Endothelial cell of umbilical vein (primary cell): ENCODE data around the gene SF3B1. TPM values are rescaled to one million over a fixed set of nuclear protein-coding genes. Genes with fewer than 3 reads are reported as not detected.

ENCODE experiments used
- BruUV-seq: library from RNA; stranded (reverse); fragments of 400-500 nt; replicated peaks from 2 replicates; lab custom pipeline; 2021; lab: Mats Ljungman, UMichigan
- CTCF ChIA-PET: fragments of 300-600, 350-600 bp; sonication (Branson Sonifier 250); formaldehyde crosslinking; loops from one replicate; lab custom pipeline; 2021; ENCODE audit warnings: antibody characterized with exemption, inconsistent platforms; lab: Charles Lee
- POLR2A ChIA-PET: fragments of 300-600, 350-600 bp; sonication (Branson Sonifier 250); formaldehyde crosslinking; loops from one replicate; lab custom pipeline; 2021; ENCODE audit warnings: antibody characterized with exemption, inconsistent platforms; lab: Charles Lee
- DNase-seq: peaks from one replicate; pipeline ENCODE4 v3.0.0-alpha.2; 2011; ENCODE audit warnings: low read depth, low spot score
- FAIRE-seq: peaks from 2 replicates; lab custom pipeline; 2011; peaks lifted over from hg19 to GRCh38; lab: Jason Lieb, UNC
- H2AFZ ChIP-seq: 2 replicates; pipeline ENCODE4 v1.6.0; 2012; ENCODE audit warnings: low read depth, low read length, control low read depth, inconsistent platforms
- H3K27ac ChIP-seq: 2 replicates; pipeline ENCODE4 v1.5.1; 2011; ENCODE audit warnings: low read depth, mild to moderate bottlenecking, control low read depth, low read length, moderate library complexity; ENCODE audit not compliant: insufficient read depth
- H3K27me3 ChIP-seq, 2 experiments: 2 replicates each; pipeline versions ENCODE4 v1.6.0 to v1.6.1; 2011; ENCODE audit warnings: low read length in 2 of 2, mixed read lengths in 1 of 2; ENCODE audit not compliant: control insufficient read depth in 2 of 2, insufficient read depth in 2 of 2
- H3K36me3 ChIP-seq, 2 experiments: 2 replicates in 1 of 2; 3 replicates in 1 of 2; pipeline ENCODE4 v1.5.1; 2011; ENCODE audit warnings: low read length in 2 of 2, mild to moderate bottlenecking in 1 of 2, moderate library complexity in 1 of 2; ENCODE audit not compliant: control insufficient read depth in 2 of 2, insufficient read depth in 2 of 2; ENCODE audit errors: extremely low read depth in 1 of 2
- H3K4me1 ChIP-seq: 3 replicates; pipeline ENCODE4 v1.5.1; 2011; ENCODE audit warnings: mild to moderate bottlenecking, low read length; ENCODE audit not compliant: control insufficient read depth, insufficient read depth; ENCODE audit errors: extremely low read depth
- H3K4me2 ChIP-seq: 2 replicates; pipeline ENCODE4 v1.6.1; 2011; ENCODE audit warnings: low read length, control low read depth, mixed read lengths; ENCODE audit not compliant: insufficient read depth
- H3K4me3 ChIP-seq, 3 experiments: fragments of 200-600 bp in 1 of 3; sonication (generic), shearing (Covaris generic) in 1 of 3; replicated peaks in 1 of 3; 2 replicates each; pipeline ENCODE4 v1.5.1; 2011 to 2016; ENCODE audit warnings: control low read depth in 3 of 3, low read length in 3 of 3, mild to moderate bottlenecking in 2 of 3, inconsistent platforms in 1 of 3, low read depth in 1 of 3, moderate library complexity in 1 of 3; ENCODE audit not compliant: insufficient read depth in 1 of 3
- H3K79me2 ChIP-seq: 2 replicates; pipeline ENCODE4 v1.6.0; 2012; ENCODE audit warnings: low read length, inconsistent platforms; ENCODE audit not compliant: control insufficient read depth, insufficient read depth
- H3K9ac ChIP-seq: replicated peaks from 2 replicates; pipeline ENCODE3; 2011; ENCODE audit warnings: low read length, control low read depth; ENCODE audit not compliant: insufficient read depth; ENCODE audit errors: extremely low read depth
- H3K9me1 ChIP-seq: replicated peaks from 3 replicates; pipeline ENCODE4 v1.6.0; 2011; ENCODE audit warnings: mild to moderate bottlenecking, low read length; ENCODE audit not compliant: control insufficient read depth, insufficient read depth; ENCODE audit errors: extremely low read depth
- H3K9me3 ChIP-seq: replicated peaks from 2 replicates; pipeline ENCODE4 v1.5.1; 2012; ENCODE audit warnings: low read length, inconsistent platforms; ENCODE audit not compliant: control insufficient read depth, insufficient read depth
- H4K20me1 ChIP-seq: replicated peaks from 2 replicates; pipeline ENCODE3; 2011; ENCODE audit warnings: mild to moderate bottlenecking, low read length; ENCODE audit not compliant: control insufficient read depth, insufficient read depth; ENCODE audit errors: extremely low read depth
- EZH2 ChIP-seq: IDR thresholded peaks from 2 replicates; pipeline ENCODE4 v1.6.1; 2012; ENCODE audit warnings: borderline replicate concordance, low read depth, mild to moderate bottlenecking, moderate library complexity, low read length, inconsistent platforms; ENCODE audit not compliant: severe bottlenecking
- FOS ChIP-seq: IDR thresholded peaks from 2 replicates; pipeline ENCODE4 v1.6.1; 2011; ENCODE audit warnings: mild to moderate bottlenecking, low read length, moderate library complexity, borderline replicate concordance; ENCODE audit not compliant: insufficient read depth
- GATA2 ChIP-seq: IDR thresholded peaks from 2 replicates; pipeline ENCODE4 v1.7.0; 2011; ENCODE audit warnings: low read depth, mild to moderate bottlenecking, moderate library complexity, mixed read lengths, low read length; ENCODE audit not compliant: insufficient read length, insufficient read depth
- JUN ChIP-seq: IDR thresholded peaks from 2 replicates; pipeline ENCODE4 v1.6.1; 2011; ENCODE audit warnings: borderline replicate concordance, low read depth; ENCODE audit not compliant: insufficient read length, insufficient read depth
- MYC ChIP-seq: IDR thresholded peaks from one replicate; pipeline ENCODE4 v1.6.1; 2011; ENCODE audit warnings: mild to moderate bottlenecking, low read depth, low read length
- POLR2A ChIP-seq: IDR thresholded peaks from 2 replicates; pipeline ENCODE4 v1.6.1; 2012; ENCODE audit warnings: low read depth, mild to moderate bottlenecking, control low read depth, low read length
- POLR2AphosphoS5 ChIP-seq: IDR thresholded peaks from 2 replicates; pipeline ENCODE4 v1.6.1; 2012; ENCODE audit warnings: low read depth, mild to moderate bottlenecking, control low read depth, low read length, moderate library complexity; ENCODE audit not compliant: insufficient read depth
- dilution Hi-C: fragments of 300-500 bp; cut with MboI; formaldehyde crosslinking; loops from one replicate; pipeline ENCODE4 v1.15.0; 2019; ENCODE audit warnings: low sequenced_read_pairs; ENCODE audit not compliant: extremely low pct_ligation_motif_present
- intact Hi-C: fragments of 100-400 bp; cut with micrococcal nuclease; formaldehyde crosslinking; loops from one replicate; pipeline ENCODE4 v1.10.0; 2022
- polyA plus RNA-seq, 4 experiments: library from polyadenylated mRNA; depleted of rRNA in 3 of 4; stranded (reverse) in 3 of 4; unstranded in 1 of 4; fragments of >200 nt; gene quantifications; 2 replicates each; pipeline versions ENCODE4 v1.2.1 to v1.2.3, GENCODE V29; 2011 to 2012; ENCODE audit warnings: missing spikeins in 1 of 4
- total RNA-seq: library from RNA; stranded (reverse); gene quantifications from 2 replicates; pipeline ENCODE4 v1.2.3, GENCODE V29; 2021
- TF ChIP-seq, protein P1 (sequence below), 2 donors: IDR thresholded peaks; 1 replicate in 1 of 2; 2 replicates in 1 of 2; pipeline ENCODE4 v1.5.1; 2011; ENCODE audit warnings: low read length in 2 of 2, mild to moderate bottlenecking in 2 of 2, moderate library complexity in 2 of 2, control low read depth in 1 of 2, inconsistent platforms in 1 of 2, low read depth in 1 of 2; ENCODE audit not compliant: insufficient read depth in 1 of 2; ENCODE audit errors: extremely low read depth in 1 of 2
- TF ChIP-seq, protein P2 (sequence below): IDR thresholded peaks from 2 replicates; pipeline ENCODE4 v1.6.1; 2011; ENCODE audit not compliant: insufficient read depth, insufficient read length

SF3B1 gene
- total and polyA plus RNA-seq, 2 donors (not counting 3 experiments of a cell fraction or from before 2014, with no cell fraction given): 234 to 321 TPM

DNA sequence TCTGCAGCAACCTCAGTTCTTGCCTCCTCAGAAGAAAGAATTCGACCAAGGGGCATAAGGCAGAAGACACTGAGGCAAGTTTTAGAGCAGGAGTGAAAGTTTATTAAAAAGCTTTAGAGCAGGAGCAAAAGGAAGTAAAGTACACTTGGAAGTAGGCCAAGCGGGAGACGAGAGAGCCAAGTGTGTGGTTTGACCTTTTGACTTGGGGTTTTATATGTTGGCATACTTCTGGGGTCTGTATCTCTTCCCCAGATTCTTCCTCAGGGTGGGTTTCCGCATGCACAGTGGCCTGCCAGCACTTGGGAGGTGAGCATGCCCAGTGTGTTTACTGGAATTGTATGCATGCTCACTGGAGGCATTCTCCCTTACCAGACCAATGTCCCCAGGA lies 64.9 kb downstream of the SF3B1 start:
- intact Hi-C loops (no loop called here), dilution Hi-C loops (no loop called here)
- TF ChIP-seq GATA2 (no peak), FOS (no peak), JUN (no peak), MYC (no peak), EZH2 (no peak), POLR2AphosphoS5 (no peak), POLR2A (no peak)
- TF ChIP-seq, protein P1, sequence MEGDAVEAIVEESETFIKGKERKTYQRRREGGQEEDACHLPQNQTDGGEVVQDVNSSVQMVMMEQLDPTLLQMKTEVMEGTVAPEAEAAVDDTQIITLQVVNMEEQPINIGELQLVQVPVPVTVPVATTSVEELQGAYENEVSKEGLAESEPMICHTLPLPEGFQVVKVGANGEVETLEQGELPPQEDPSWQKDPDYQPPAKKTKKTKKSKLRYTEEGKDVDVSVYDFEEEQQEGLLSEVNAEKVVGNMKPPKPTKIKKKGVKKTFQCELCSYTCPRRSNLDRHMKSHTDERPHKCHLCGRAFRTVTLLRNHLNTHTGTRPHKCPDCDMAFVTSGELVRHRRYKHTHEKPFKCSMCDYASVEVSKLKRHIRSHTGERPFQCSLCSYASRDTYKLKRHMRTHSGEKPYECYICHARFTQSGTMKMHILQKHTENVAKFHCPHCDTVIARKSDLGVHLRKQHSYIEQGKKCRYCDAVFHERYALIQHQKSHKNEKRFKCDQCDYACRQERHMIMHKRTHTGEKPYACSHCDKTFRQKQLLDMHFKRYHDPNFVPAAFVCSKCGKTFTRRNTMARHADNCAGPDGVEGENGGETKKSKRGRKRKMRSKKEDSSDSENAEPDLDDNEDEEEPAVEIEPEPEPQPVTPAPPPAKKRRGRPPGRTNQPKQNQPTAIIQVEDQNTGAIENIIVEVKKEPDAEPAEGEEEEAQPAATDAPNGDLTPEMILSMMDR (IDR thresholded peaks at IDR 0.05; ENCODE audit: extremely low read depth in 1 of 2, insufficient read depth in 1 of 2, low read depth in 1 of 2, low read length in 2 of 2): no peak
- TF ChIP-seq, protein P2, sequence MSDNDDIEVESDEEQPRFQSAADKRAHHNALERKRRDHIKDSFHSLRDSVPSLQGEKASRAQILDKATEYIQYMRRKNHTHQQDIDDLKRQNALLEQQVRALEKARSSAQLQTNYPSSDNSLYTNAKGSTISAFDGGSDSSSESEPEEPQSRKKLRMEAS: no peak
- no peaks in the 10 kb centered on the region for H3K9me1 ChIP-seq
- peak; percentile 28 for FAIRE-seq
- H3K9me3 ChIP-seq: no peaks in the 10 kb centered on the region
- CTCF ChIA-PET: interaction anchor here (1.5 kb wide), 2 partner anchors 9 to 257 kb away, joined by 4 to 6 read pairs; no protein-coding TSS in a partner anchor
- H4K20me1 ChIP-seq: no peaks in the 10 kb centered on the region
- no peak overlapping the region for H3K4me3 ChIP-seq
- no peaks in the 10 kb centered on the region for H3K36me3 ChIP-seq
- no peak overlapping the region for H2AFZ ChIP-seq
- H3K4me2 ChIP-seq: no peak overlapping the region
- POLR2A ChIA-PET: no interaction called here
- H3K9ac ChIP-seq: no peak overlapping the region
- H3K4me1 ChIP-seq: peaks cover 3% of the 10 kb centered on the region
- H3K79me2 ChIP-seq: no peaks in the 10 kb centered on the region
- no TSS peak for BruUV-seq
- peaks cover 0 to 2% of the 10 kb centered on the region in 2 experiments for H3K27me3 ChIP-seq
- no peak for DNase-seq
- H3K27ac ChIP-seq: no peak overlapping the region
